NB4 (cell line): ENCODE data around the gene STRAP.

ENCODE experiments used
- POLR2A ChIP-seq: IDR thresholded peaks from 2 replicates; pipeline ENCODE4 v1.6.1; 2011; ENCODE audit warnings: mild to moderate bottlenecking; ENCODE audit not compliant: insufficient read length; ENCODE audit errors: extremely low read depth
- TF ChIP-seq, protein P1 (sequence below): IDR thresholded peaks from one replicate; pipeline ENCODE4 v1.5.1; 2012; ENCODE audit warnings: low read depth, low read length
- TF ChIP-seq, protein P2 (sequence below): IDR thresholded peaks from 2 replicates; pipeline ENCODE4 v1.6.1; 2011; ENCODE audit warnings: low read depth, low read length

DNA sequence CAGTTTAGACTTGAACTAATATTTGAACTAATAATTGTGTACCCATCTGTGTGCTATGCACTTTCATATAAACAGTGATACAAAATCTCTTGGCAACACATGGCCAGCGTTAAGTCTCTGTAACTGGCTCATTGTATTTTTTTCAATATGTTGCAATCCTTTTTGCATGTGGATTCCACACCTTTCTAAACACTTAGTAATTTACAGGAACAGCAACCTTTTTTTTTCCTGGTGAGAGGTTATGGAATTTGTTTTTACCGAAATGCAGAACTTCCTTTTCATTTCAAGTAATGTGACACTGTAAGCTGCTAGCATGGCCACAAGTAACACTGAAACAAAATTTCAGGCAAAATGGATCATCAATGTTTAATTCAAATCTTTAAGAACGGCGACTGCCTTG lies 47.6 kb upstream of the STRAP start:
- TF ChIP-seq, protein P1, sequence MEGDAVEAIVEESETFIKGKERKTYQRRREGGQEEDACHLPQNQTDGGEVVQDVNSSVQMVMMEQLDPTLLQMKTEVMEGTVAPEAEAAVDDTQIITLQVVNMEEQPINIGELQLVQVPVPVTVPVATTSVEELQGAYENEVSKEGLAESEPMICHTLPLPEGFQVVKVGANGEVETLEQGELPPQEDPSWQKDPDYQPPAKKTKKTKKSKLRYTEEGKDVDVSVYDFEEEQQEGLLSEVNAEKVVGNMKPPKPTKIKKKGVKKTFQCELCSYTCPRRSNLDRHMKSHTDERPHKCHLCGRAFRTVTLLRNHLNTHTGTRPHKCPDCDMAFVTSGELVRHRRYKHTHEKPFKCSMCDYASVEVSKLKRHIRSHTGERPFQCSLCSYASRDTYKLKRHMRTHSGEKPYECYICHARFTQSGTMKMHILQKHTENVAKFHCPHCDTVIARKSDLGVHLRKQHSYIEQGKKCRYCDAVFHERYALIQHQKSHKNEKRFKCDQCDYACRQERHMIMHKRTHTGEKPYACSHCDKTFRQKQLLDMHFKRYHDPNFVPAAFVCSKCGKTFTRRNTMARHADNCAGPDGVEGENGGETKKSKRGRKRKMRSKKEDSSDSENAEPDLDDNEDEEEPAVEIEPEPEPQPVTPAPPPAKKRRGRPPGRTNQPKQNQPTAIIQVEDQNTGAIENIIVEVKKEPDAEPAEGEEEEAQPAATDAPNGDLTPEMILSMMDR, result no peak
- no peak for TF ChIP-seq POLR2A
- TF ChIP-seq, protein P2, sequence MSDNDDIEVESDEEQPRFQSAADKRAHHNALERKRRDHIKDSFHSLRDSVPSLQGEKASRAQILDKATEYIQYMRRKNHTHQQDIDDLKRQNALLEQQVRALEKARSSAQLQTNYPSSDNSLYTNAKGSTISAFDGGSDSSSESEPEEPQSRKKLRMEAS, result no peak
